H9 (cell line): ENCODE data around the gene SLC6A3. TPM values are rescaled to one million over a fixed set of nuclear protein-coding genes. Genes with fewer than 3 reads are reported as not detected.

Experiments used
- DNase-seq: peaks from one replicate; pipeline ENCODE4 v3.0.0-alpha.2; 2017
- H2AFZ ChIP-seq: one replicate; pipeline ENCODE4 v1.6.1; 2013; ENCODE audit warnings: mild to moderate bottlenecking, low read length, control low read depth, moderate library complexity
- H2AK5ac ChIP-seq: 2 replicates; pipeline ENCODE4 v1.6.1; 2013; ENCODE audit warnings: low read length, control low read depth, mixed read lengths; ENCODE audit not compliant: insufficient read length
- H2BK120ac ChIP-seq: one replicate; pipeline ENCODE4 v1.6.1; 2013; ENCODE audit warnings: low read depth, mild to moderate bottlenecking, low read length, control low read depth, inconsistent platforms; ENCODE audit not compliant: poor library complexity, severe bottlenecking
- H2BK12ac ChIP-seq: 2 replicates; pipeline ENCODE4 v1.6.1; 2013; ENCODE audit warnings: low read length, control low read depth, mixed read lengths, low read depth; ENCODE audit not compliant: insufficient read length
- H2BK15ac ChIP-seq: 2 replicates; pipeline ENCODE4 v1.6.1; 2013; ENCODE audit warnings: low read depth, low read length, control low read depth
- H2BK20ac ChIP-seq: one replicate; pipeline ENCODE4 v1.6.1; 2013; ENCODE audit warnings: low read depth, mild to moderate bottlenecking, low read length, control low read depth, inconsistent platforms; ENCODE audit not compliant: poor library complexity, severe bottlenecking
- H2BK5ac ChIP-seq: 2 replicates; pipeline ENCODE4 v1.6.1; 2013; ENCODE audit warnings: low read length, control low read depth, mixed read lengths; ENCODE audit not compliant: insufficient read length
- H3K14ac ChIP-seq: 2 replicates; pipeline ENCODE4 v1.6.1; 2013; ENCODE audit warnings: low read length, control low read depth; ENCODE audit not compliant: insufficient read depth
- H3K18ac ChIP-seq: 2 replicates; pipeline ENCODE4 v1.6.1; 2013; ENCODE audit warnings: low read depth, mild to moderate bottlenecking, mixed read lengths, low read length, control low read depth; ENCODE audit not compliant: insufficient read length
- H3K23ac ChIP-seq: 2 replicates; pipeline ENCODE4 v1.6.1; 2013; ENCODE audit warnings: low read length, control low read depth, mixed read lengths, low read depth; ENCODE audit not compliant: insufficient read length
- H3K23me2 ChIP-seq: 2 replicates; pipeline ENCODE4 v1.6.1; 2013; ENCODE audit warnings: low read depth, mild to moderate bottlenecking, mixed read lengths, low read length, control low read depth; ENCODE audit not compliant: insufficient read length, poor library complexity, severe bottlenecking
- H3K27ac ChIP-seq: 2 replicates; pipeline ENCODE4 v1.5.1; 2013; ENCODE audit warnings: low read length, control low read depth, mixed read lengths, low read depth; ENCODE audit not compliant: insufficient read length
- H3K27me3 ChIP-seq: 2 replicates; pipeline ENCODE4 v1.6.1; 2013; ENCODE audit warnings: low read length, control low read depth, inconsistent platforms; ENCODE audit not compliant: insufficient read depth
- H3K4ac ChIP-seq: 2 replicates; pipeline ENCODE4 v1.6.1; 2013; ENCODE audit warnings: low read depth, mild to moderate bottlenecking, control low read depth, inconsistent platforms, low read length, moderate library complexity
- H3K4me1 ChIP-seq: 2 replicates; pipeline ENCODE4 v1.6.1; 2013; ENCODE audit warnings: low read length, control low read depth, inconsistent platforms; ENCODE audit not compliant: insufficient read depth
- H3K4me2 ChIP-seq: 2 replicates; pipeline ENCODE4 v1.6.1; 2013; ENCODE audit warnings: low read length, control low read depth, mixed read lengths; ENCODE audit not compliant: insufficient read length, insufficient read depth
- H3K56ac ChIP-seq: 2 replicates; pipeline ENCODE4 v1.6.1; 2013; ENCODE audit warnings: low read depth, mild to moderate bottlenecking, mixed read lengths, low read length, control low read depth; ENCODE audit not compliant: insufficient read length
- H3K79me1 ChIP-seq: 2 replicates; pipeline ENCODE4 v1.6.1; 2013; ENCODE audit warnings: low read depth, mild to moderate bottlenecking, moderate library complexity, low read length, control low read depth, inconsistent platforms; ENCODE audit not compliant: insufficient read depth, poor library complexity, severe bottlenecking
- H3K79me2 ChIP-seq: 2 replicates; pipeline ENCODE4 v1.6.1; 2013; ENCODE audit warnings: low read length, control low read depth, inconsistent platforms; ENCODE audit not compliant: insufficient read depth
- H3K9ac ChIP-seq: 2 replicates; pipeline ENCODE4 v1.6.1; 2013; ENCODE audit warnings: low read length, control low read depth, mixed read lengths; ENCODE audit not compliant: insufficient read length; ENCODE audit errors: extremely low read depth
- H3K9me3 ChIP-seq: one replicate; pipeline ENCODE4 v1.6.1; 2013; ENCODE audit warnings: low read depth, low read length, inconsistent platforms; ENCODE audit not compliant: control insufficient read depth
- H3T11ph ChIP-seq: one replicate; pipeline ENCODE4 v1.6.1; 2013; ENCODE audit warnings: mild to moderate bottlenecking, low read length, control low read depth, inconsistent platforms
- H4K20me1 ChIP-seq: one replicate; pipeline ENCODE4 v1.6.1; 2013; ENCODE audit not compliant: control insufficient read depth, insufficient read length, insufficient read depth
- H4K5ac ChIP-seq: 2 replicates; pipeline ENCODE4 v1.6.1; 2013; ENCODE audit warnings: low read depth, mild to moderate bottlenecking, mixed read lengths, low read length, control low read depth; ENCODE audit not compliant: insufficient read length
- H4K8ac ChIP-seq: replicated peaks from 2 replicates; pipeline ENCODE4 v1.6.1; 2013; ENCODE audit warnings: low read length, control low read depth, mixed read lengths, low read depth; ENCODE audit not compliant: insufficient read length
- H4K91ac ChIP-seq: 2 replicates; pipeline ENCODE4 v1.6.1; 2013; ENCODE audit warnings: low read depth, mild to moderate bottlenecking, moderate library complexity, mixed read lengths, low read length, control low read depth; ENCODE audit not compliant: insufficient read length
- H3K27ac Mint-ChIP-seq, 3 experiments: 2 replicates in 2 of 3; 3 replicates in 1 of 3; pipeline ENCODE4 v1.8.0; 2020 to 2021; ENCODE audit warnings: mixed read lengths in 3 of 3, mild to moderate bottlenecking in 1 of 3, moderate library complexity in 1 of 3
- H3K27me3 Mint-ChIP-seq: 2 replicates; pipeline ENCODE4 v1.8.0; 2021; ENCODE audit warnings: low read depth, mild to moderate bottlenecking, moderate library complexity, mixed read lengths
- H3K36me3 Mint-ChIP-seq, 3 experiments: 2 replicates in 2 of 3; 3 replicates in 1 of 3; pipeline ENCODE4 v1.8.0; 2020 to 2021; ENCODE audit warnings: low read depth in 3 of 3, mixed read lengths in 3 of 3; ENCODE audit not compliant: insufficient read depth in 1 of 3
- H3K4me1 Mint-ChIP-seq, 2 experiments: 2 replicates each; pipeline ENCODE4 v1.8.0; 2020; ENCODE audit warnings: mixed read lengths in 2 of 2
- H3K4me3 Mint-ChIP-seq, 2 experiments: 2 replicates in 1 of 2; 3 replicates in 1 of 2; pipeline ENCODE4 v1.8.0; 2020 to 2021; ENCODE audit warnings: mild to moderate bottlenecking in 2 of 2, mixed read lengths in 2 of 2, moderate library complexity in 1 of 2
- H3K9me3 Mint-ChIP-seq, 2 experiments: 2 replicates in 1 of 2; 3 replicates in 1 of 2; pipeline ENCODE4 v1.8.0; 2020; ENCODE audit warnings: mild to moderate bottlenecking in 2 of 2, mixed read lengths in 2 of 2, moderate library complexity in 1 of 2
- WGBS: extraction: QIAGEN DNeasy Blood & Tissue Kit; methylation state at CpG from one replicate; pipeline ENCODE4 v1.1.7; 2013; ENCODE audit warnings: missing lambda C conversion rate, low lambda C conversion rate, mixed read lengths; ENCODE audit not compliant: insufficient read length; ENCODE audit errors: extremely low coverage; 5-methylcytosine and 5-hydroxymethylcytosine counted together
- total RNA-seq: library from RNA; stranded (reverse); gene quantifications from 2 replicates; pipeline ENCODE4 v1.2.1, GENCODE V29; 2021
- TF ChIP-seq, protein P1 (sequence below): fragments of 200-600 bp; sonication (generic); conservative IDR thresholded peaks from 3 replicates; pipeline ENCODE4 v1.8.0; 2021; ENCODE audit warnings: antibody characterized with exemption, mild to moderate bottlenecking

Gene SLC6A3
- total RNA-seq, 1 experiment from 2014 or later, result 0.61 TPM

DNA sequence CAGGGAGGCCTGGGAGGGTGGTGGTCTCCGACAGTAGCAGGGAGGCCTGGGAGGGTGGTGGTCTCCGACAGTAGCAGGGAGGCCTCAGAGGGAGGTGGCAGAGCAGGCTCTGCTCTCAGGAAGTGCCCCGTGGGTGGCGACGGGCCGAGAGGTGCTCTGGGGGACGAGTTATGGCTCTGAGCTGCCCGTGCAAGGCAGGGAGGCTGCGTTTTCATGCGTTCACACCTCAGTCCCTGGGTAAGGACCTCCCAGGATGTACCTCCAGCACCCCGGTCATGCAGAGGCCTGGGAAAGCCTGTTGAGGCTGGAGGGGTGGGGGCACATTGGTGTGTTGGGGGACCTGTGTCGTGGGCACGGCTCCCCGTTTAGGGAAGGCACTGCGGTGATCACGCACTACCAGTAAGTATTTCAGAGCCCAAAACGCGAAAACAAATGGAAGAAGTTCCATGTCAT lies 63.0 kb downstream of the SLC6A3 start:
- no peak overlapping the region for H2BK5ac ChIP-seq
- H4K8ac ChIP-seq, result no peak overlapping the region
- no peak overlapping the region for H3K18ac ChIP-seq
- H3K4ac ChIP-seq, result no peak overlapping the region
- no peak overlapping the region for H2BK15ac ChIP-seq
- H3K23ac ChIP-seq, result no peak overlapping the region
- H3K79me2 ChIP-seq, result no peaks in the 10 kb centered on the region
- peaks cover 86% of the 10 kb centered on the region for H3K27me3 Mint-ChIP-seq
- no peak overlapping the region for H3K4me2 ChIP-seq
- H4K5ac ChIP-seq, result no peak overlapping the region
- DNase-seq, result no peak
- H3K4me1 Mint-ChIP-seq, result peaks cover 14 to 18% of the 10 kb centered on the region in 2 experiments
- no peaks in the 10 kb centered on the region for H3K9me3 ChIP-seq
- peaks cover 0 to 10% (median 2%) of the 10 kb centered on the region in 3 experiments; a peak in 4 of 7 replicates for H3K36me3 Mint-ChIP-seq
- no peak overlapping the region for H2BK20ac ChIP-seq
- H3K9me3 Mint-ChIP-seq, result peaks cover 13 to 14% of the 10 kb centered on the region in 2 experiments
- no CpG with 5 or more reads among the region's 18 CpGs for WGBS
- no peak overlapping the region for H3K27ac Mint-ChIP-seq
- no peak overlapping the region for H3K9ac ChIP-seq
- H3K27me3 ChIP-seq, result peaks cover 7% of the 10 kb centered on the region; the same call in 1 of the 2 replicates
- no peak overlapping the region for H3K27ac ChIP-seq
- H2BK120ac ChIP-seq, result no peak overlapping the region
- H3K79me1 ChIP-seq, result no peaks in the 10 kb centered on the region
- no peak overlapping the region for H3K4me3 Mint-ChIP-seq
- no peak overlapping the region for H3K14ac ChIP-seq
- no peaks in the 10 kb centered on the region; the same call in 1 of the 2 replicates for H3K4me1 ChIP-seq
- H2AFZ ChIP-seq, result no peak overlapping the region
- peaks cover 6% of the 10 kb centered on the region for H3K23me2 ChIP-seq
- H4K20me1 ChIP-seq, result peaks cover 2% of the 10 kb centered on the region
- TF ChIP-seq, protein P1, sequence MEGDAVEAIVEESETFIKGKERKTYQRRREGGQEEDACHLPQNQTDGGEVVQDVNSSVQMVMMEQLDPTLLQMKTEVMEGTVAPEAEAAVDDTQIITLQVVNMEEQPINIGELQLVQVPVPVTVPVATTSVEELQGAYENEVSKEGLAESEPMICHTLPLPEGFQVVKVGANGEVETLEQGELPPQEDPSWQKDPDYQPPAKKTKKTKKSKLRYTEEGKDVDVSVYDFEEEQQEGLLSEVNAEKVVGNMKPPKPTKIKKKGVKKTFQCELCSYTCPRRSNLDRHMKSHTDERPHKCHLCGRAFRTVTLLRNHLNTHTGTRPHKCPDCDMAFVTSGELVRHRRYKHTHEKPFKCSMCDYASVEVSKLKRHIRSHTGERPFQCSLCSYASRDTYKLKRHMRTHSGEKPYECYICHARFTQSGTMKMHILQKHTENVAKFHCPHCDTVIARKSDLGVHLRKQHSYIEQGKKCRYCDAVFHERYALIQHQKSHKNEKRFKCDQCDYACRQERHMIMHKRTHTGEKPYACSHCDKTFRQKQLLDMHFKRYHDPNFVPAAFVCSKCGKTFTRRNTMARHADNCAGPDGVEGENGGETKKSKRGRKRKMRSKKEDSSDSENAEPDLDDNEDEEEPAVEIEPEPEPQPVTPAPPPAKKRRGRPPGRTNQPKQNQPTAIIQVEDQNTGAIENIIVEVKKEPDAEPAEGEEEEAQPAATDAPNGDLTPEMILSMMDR, result no peak
- no peak overlapping the region for H4K91ac ChIP-seq
- H2AK5ac ChIP-seq, result no peak overlapping the region
- H3T11ph ChIP-seq, result no peak overlapping the region
- no peak overlapping the region for H3K56ac ChIP-seq
- H2BK12ac ChIP-seq, result no peak overlapping the region
